Measurements from ENCODE around the gene CRTC2. TPM values are rescaled to one million over a fixed set of nuclear protein-coding genes. Genes with fewer than 3 reads are reported as not detected.

CRTC2 gene
- total and polyA plus RNA-seq, 9 of the 15 experiments (the other 6 are each of a cell fraction or from before 2014, with no cell fraction given) = 2.7 to 26.4 (median 10.2) TPM

DNA sequence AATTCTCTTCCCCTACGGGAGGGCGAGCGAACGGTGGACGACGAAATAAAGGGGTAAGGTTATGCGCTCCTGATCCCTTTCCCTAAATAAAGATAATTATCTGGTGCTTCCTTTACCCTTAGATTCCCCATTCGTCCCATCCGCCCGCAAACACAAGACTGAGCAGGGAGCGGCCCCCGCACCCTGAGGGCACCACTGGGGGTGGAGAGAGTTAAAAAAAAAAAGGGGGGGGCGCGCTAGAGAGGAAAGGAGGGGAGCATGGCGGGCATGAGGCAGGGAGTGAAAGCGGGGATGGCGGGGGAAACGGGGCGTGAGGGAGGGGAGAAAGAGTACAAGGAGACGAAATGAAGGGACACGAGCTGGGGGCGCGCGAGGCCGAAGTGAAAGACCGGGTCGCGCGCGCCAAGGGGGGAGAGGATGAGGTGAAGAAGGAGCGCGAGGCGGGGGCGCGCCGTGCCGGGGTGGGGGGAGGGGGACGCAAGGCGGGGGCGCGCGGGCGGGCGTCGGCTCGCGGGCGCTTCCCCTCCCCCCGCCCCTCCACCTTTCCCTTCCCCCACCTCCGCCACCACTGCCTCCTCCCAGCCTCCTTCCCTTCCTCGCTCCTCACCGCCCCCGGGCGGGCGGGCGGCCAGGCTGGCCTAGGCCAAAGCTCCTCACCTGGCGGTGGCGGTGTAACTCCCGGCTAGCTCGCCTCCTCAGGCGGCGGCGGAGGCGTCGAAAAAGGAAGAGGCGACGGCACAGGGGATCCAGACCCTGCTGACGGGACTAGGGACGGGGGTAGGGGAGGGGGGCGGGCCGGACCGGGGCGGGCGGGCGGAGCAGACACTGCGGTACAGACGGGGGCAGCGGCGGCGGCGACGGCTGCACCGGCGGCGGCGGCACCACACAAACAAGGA, 36.1 kb downstream of the CRTC2 start (continued):
- no peak for TF ChIP-seq CREB1 (IDR thresholded peaks at IDR 0.05)
- TF ChIP-seq CREB1 (CRISPR knock-in tag; IDR thresholded peaks at IDR 0.05) = no peak
- TF ChIP-seq POU5F1 (IDR thresholded peaks at IDR 0.05; ENCODE audit: borderline replicate concordance, low read depth, low read length, partially characterized antibody) = no peak
- TF ChIP-seq, protein P1, sequence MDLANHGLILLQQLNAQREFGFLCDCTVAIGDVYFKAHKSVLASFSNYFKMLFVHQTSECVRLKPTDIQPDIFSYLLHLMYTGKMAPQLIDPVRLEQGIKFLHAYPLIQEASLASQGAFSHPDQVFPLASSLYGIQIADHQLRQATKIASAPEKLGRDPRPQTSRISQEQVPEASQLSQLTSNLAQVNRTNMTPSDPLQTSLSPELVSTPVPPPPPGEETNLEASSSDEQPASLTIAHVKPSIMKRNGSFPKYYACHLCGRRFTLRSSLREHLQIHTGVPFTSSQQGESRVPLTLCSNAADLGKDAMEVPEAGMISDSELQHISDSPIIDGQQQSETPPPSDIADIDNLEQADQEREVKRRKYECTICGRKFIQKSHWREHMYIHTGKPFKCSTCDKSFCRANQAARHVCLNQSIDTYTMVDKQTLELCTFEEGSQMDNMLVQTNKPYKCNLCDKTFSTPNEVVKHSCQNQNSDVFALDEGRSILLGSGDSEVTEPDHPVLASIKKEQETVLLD (IDR thresholded peaks at IDR 0.05) = no peak
- TF ChIP-seq SMC3 (conservative IDR thresholded peaks at IDR 0.05; ENCODE audit: insufficient read depth, low read depth, low read length) = 0 out of 2 replicates have a peak, but pooled peaks have one; percentile 5
- no peak for TF ChIP-seq ZSCAN29 (IDR thresholded peaks at IDR 0.05)
- TF ChIP-seq ZBTB7A (IDR thresholded peaks at IDR 0.05; ENCODE audit: borderline replicate concordance, control insufficient read depth, low read depth, low read length) = peak; percentile 44; the same call in 1 of the 2 replicates
- TF ChIP-seq, protein P2, sequence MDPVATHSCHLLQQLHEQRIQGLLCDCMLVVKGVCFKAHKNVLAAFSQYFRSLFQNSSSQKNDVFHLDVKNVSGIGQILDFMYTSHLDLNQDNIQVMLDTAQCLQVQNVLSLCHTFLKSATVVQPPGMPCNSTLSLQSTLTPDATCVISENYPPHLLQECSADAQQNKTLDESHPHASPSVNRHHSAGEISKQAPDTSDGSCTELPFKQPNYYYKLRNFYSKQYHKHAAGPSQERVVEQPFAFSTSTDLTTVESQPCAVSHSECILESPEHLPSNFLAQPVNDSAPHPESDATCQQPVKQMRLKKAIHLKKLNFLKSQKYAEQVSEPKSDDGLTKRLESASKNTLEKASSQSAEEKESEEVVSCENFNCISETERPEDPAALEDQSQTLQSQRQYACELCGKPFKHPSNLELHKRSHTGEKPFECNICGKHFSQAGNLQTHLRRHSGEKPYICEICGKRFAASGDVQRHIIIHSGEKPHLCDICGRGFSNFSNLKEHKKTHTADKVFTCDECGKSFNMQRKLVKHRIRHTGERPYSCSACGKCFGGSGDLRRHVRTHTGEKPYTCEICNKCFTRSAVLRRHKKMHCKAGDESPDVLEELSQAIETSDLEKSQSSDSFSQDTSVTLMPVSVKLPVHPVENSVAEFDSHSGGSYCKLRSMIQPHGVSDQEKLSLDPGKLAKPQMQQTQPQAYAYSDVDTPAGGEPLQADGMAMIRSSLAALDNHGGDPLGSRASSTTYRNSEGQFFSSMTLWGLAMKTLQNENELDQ (CRISPR knock-in tag; IDR thresholded peaks at IDR 0.05; ENCODE audit: borderline replicate concordance) = no peak
- TF ChIP-seq, protein P3, sequence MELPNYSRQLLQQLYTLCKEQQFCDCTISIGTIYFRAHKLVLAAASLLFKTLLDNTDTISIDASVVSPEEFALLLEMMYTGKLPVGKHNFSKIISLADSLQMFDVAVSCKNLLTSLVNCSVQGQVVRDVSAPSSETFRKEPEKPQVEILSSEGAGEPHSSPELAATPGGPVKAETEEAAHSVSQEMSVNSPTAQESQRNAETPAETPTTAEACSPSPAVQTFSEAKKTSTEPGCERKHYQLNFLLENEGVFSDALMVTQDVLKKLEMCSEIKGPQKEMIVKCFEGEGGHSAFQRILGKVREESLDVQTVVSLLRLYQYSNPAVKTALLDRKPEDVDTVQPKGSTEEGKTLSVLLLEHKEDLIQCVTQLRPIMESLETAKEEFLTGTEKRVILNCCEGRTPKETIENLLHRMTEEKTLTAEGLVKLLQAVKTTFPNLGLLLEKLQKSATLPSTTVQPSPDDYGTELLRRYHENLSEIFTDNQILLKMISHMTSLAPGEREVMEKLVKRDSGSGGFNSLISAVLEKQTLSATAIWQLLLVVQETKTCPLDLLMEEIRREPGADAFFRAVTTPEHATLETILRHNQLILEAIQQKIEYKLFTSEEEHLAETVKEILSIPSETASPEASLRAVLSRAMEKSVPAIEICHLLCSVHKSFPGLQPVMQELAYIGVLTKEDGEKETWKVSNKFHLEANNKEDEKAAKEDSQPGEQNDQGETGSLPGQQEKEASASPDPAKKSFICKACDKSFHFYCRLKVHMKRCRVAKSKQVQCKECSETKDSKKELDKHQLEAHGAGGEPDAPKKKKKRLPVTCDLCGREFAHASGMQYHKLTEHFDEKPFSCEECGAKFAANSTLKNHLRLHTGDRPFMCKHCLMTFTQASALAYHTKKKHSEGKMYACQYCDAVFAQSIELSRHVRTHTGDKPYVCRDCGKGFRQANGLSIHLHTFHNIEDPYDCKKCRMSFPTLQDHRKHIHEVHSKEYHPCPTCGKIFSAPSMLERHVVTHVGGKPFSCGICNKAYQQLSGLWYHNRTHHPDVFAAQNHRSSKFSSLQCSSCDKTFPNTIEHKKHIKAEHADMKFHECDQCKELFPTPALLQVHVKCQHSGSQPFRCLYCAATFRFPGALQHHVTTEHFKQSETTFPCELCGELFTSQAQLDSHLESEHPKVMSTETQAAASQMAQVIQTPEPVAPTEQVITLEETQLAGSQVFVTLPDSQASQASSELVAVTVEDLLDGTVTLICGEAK (IDR thresholded peaks at IDR 0.05) = no peak
- TF ChIP-seq, protein P3 (CRISPR knock-in tag; IDR thresholded peaks at IDR 0.05) = no peak
- no peak for TF ChIP-seq ZC3H4 (CRISPR knock-in tag; IDR thresholded peaks at IDR 0.05; ENCODE audit: borderline replicate concordance)
- TF ChIP-seq, protein P4, sequence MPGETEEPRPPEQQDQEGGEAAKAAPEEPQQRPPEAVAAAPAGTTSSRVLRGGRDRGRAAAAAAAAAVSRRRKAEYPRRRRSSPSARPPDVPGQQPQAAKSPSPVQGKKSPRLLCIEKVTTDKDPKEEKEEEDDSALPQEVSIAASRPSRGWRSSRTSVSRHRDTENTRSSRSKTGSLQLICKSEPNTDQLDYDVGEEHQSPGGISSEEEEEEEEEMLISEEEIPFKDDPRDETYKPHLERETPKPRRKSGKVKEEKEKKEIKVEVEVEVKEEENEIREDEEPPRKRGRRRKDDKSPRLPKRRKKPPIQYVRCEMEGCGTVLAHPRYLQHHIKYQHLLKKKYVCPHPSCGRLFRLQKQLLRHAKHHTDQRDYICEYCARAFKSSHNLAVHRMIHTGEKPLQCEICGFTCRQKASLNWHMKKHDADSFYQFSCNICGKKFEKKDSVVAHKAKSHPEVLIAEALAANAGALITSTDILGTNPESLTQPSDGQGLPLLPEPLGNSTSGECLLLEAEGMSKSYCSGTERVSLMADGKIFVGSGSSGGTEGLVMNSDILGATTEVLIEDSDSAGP (CRISPR knock-in tag; IDR thresholded peaks at IDR 0.05) = no peak

Measured in K562 (cell line).